GM12892 (cell line): ENCODE data around the gene MMRN1.

Source experiments
- POLR2A ChIP-seq: IDR thresholded peaks from 2 replicates; pipeline ENCODE4 v1.6.1; 2011; ENCODE audit warnings: low read depth, low read length, control low read depth
- POLR2AphosphoS5 ChIP-seq: IDR thresholded peaks from 2 replicates; pipeline ENCODE4 v1.6.1; 2011; ENCODE audit warnings: low read depth, low read length, control low read depth

GRCh38 chr4:89954906-89955695 is 60.4 kb downstream of the MMRN1 start:
- TF ChIP-seq POLR2A, result no peak
- TF ChIP-seq POLR2AphosphoS5, result no peak
